Measurements from ENCODE around the gene TBC1D1.

TBC1D1 gene

GRCh38 chr4:38023347-38024205 is 132.7 kb downstream of the TBC1D1 start:
- Histone ChIP-seq H3K9me3 (ENCODE audit: control insufficient read depth, insufficient read depth, low read depth, low read length) (no peaks in the 10 kb centered on the region), H3K4me1 (ENCODE audit: control insufficient read depth, insufficient read depth, low read length) (peaks cover 5% of the 10 kb centered on the region; the same call in 1 of the 2 replicates), H3K4me3 (ENCODE audit: low read depth, low read length) (no peak overlapping the region), H3K27ac (ENCODE audit: extremely low read depth, low read depth, low read length) (peak overlapping the region; percentile 51), H3K36me3 (ENCODE audit: control insufficient read depth in 2 of 2, insufficient read depth in 1 of 2, low read length in 2 of 2) (peaks cover 0 to 29% of the 10 kb centered on the region in 2 experiments; a peak in 1 of 3 replicates)
- ChIA-PET CTCF (no interaction called here), POLR2A (no interaction called here)
- TF ChIP-seq MZF1 (tag by site-specific recombination; IDR thresholded peaks at IDR 0.05; ENCODE audit: borderline replicate concordance) = no peak
- 0 out of 2 replicates have a peak, but pooled peaks have one; percentile 15 for TF ChIP-seq INSM2 (tag by site-specific recombination; IDR thresholded peaks at IDR 0.05)
- peak; percentile 81 for TF ChIP-seq ZNF664 (tag by site-specific recombination; IDR thresholded peaks at IDR 0.05)
- 0 out of 2 replicates have a peak, but pooled peaks have one; percentile 40 for TF ChIP-seq ZBTB8A (tag by site-specific recombination; IDR thresholded peaks at IDR 0.05)
- TF ChIP-seq ZNF335 (tag by site-specific recombination; conservative IDR thresholded peaks at IDR 0.05) = peak; percentile 30; the same call in 1 of the 2 replicates
- 0 out of 2 replicates have a peak, but pooled peaks have one; percentile 23 for TF ChIP-seq ZNF324 (tag by site-specific recombination; IDR thresholded peaks at IDR 0.05)
- TF ChIP-seq ZNF146 (tag by site-specific recombination; IDR thresholded peaks at IDR 0.05) = 0 out of 2 replicates have a peak, but pooled peaks have one; percentile 34
- no peak for TF ChIP-seq ZNF596 (tag by site-specific recombination; IDR thresholded peaks at IDR 0.05)
- peak; percentile 34; the same call in 1 of the 2 replicates for TF ChIP-seq ZNF18 (tag by site-specific recombination; IDR thresholded peaks at IDR 0.05)
- no peak for TF ChIP-seq GLIS2 (tag by site-specific recombination; IDR thresholded peaks at IDR 0.05)

- Histone ChIP-seq H3K27ac (ENCODE audit: extremely low read depth, low read depth, low read length) (no peak overlapping the region), H3K4me3 (ENCODE audit: low read depth, low read length) (no peak overlapping the region), H3K36me3 (ENCODE audit: control insufficient read depth in 2 of 2, insufficient read depth in 1 of 2, low read length in 2 of 2) (peaks cover 0 to 34% of the 10 kb centered on the region in 2 experiments; a peak in 1 of 3 replicates), H3K9me3 (ENCODE audit: control insufficient read depth, insufficient read depth, low read depth, low read length) (no peaks in the 10 kb centered on the region), H3K4me1 (ENCODE audit: control insufficient read depth, insufficient read depth, low read length) (peaks cover 5% of the 10 kb centered on the region; the same call in 1 of the 2 replicates)
- ChIA-PET CTCF (no interaction called here), POLR2A (no interaction called here)
- TF ChIP-seq ZEB2 (tag by site-specific recombination; IDR thresholded peaks at IDR 0.05) = 0 out of 2 replicates have a peak, but pooled peaks have one; percentile 20
- TF ChIP-seq TCF7L2 (IDR thresholded peaks at IDR 0.05; ENCODE audit: borderline replicate concordance, low read depth, low read length) = peak; percentile 94
- peak; percentile 90 for TF ChIP-seq ZXDB (tag by site-specific recombination; IDR thresholded peaks at IDR 0.05)
- TF ChIP-seq ZNF785 (tag by site-specific recombination; IDR thresholded peaks at IDR 0.05) = no peak
- TF ChIP-seq PRDM4 (tag by site-specific recombination; IDR thresholded peaks at IDR 0.05) = peak; percentile 69
- no peak for TF ChIP-seq HOXA7 (CRISPR knock-in tag; IDR thresholded peaks at IDR 0.05; ENCODE audit: borderline replicate concordance)
- TF ChIP-seq OSR2 (tag by site-specific recombination; IDR thresholded peaks at IDR 0.05) = peak; percentile 89
- TF ChIP-seq ZNF692 (tag by site-specific recombination; IDR thresholded peaks at IDR 0.05) = 0 out of 2 replicates have a peak, but pooled peaks have one; percentile 22
- TF ChIP-seq ZBTB10 (tag by site-specific recombination; IDR thresholded peaks at IDR 0.05) = no peak
- TF ChIP-seq ZNF580 (tag by site-specific recombination; IDR thresholded peaks at IDR 0.05) = peak; percentile 84; the same call in 1 of the 2 replicates
- no peak for TF ChIP-seq SP3 (tag by site-specific recombination; IDR thresholded peaks at IDR 0.05)
- TF ChIP-seq PRDM6 (tag by site-specific recombination; IDR thresholded peaks at IDR 0.05) = peak; percentile 97
Measured at GRCh38 chr4:38024206-38024509, 133.3 kb downstream of the TBC1D1 start.
